Dendritic cell treated with granulocyte-macrophage colony-stimulating factor and Interleukin-4, amounts not matched to agents 40 ng/mL and 50 ng/mL, for 4 days (primary cell): ENCODE measurements around the gene TMEM212.

Experiments used
- H3K27ac Mint-ChIP-seq: one replicate; pipeline ENCODE4 v1.8.0; 2022; ENCODE audit warnings: mild to moderate bottlenecking, mixed read lengths
- H3K27me3 Mint-ChIP-seq: one replicate; pipeline ENCODE4 v1.8.0; 2022; ENCODE audit warnings: mild to moderate bottlenecking, mixed read lengths
- H3K36me3 Mint-ChIP-seq: one replicate; pipeline ENCODE4 v1.8.0; 2022; ENCODE audit warnings: low read depth, mixed read lengths
- H3K4me1 Mint-ChIP-seq: one replicate; pipeline ENCODE4 v1.8.0; 2022; ENCODE audit warnings: low read depth, mixed read lengths
- H3K4me3 Mint-ChIP-seq: one replicate; pipeline ENCODE4 v1.8.0; 2022; ENCODE audit warnings: mild to moderate bottlenecking, moderate library complexity, mixed read lengths
- H3K9me3 Mint-ChIP-seq: one replicate; pipeline ENCODE4 v1.8.0; 2022; ENCODE audit warnings: mixed read lengths
- intact Hi-C: fragments of 100-400 bp; cut with micrococcal nuclease; formaldehyde crosslinking; loops from one replicate; pipeline ENCODE4 v1.15.0; 2022

The TMEM212 gene

GRCh38 chr3:171871392-171872274 lies 28.5 kb downstream of the TMEM212 start:
- Mint-ChIP-seq H3K27ac (no peak overlapping the region), H3K9me3 (no peaks in the 10 kb centered on the region), H3K36me3 (no peaks in the 10 kb centered on the region), H3K4me3 (no peak overlapping the region), H3K27me3 (no peaks in the 10 kb centered on the region), H3K4me1 (no peaks in the 10 kb centered on the region)
- intact Hi-C loops, result no loop called here

DNA sequence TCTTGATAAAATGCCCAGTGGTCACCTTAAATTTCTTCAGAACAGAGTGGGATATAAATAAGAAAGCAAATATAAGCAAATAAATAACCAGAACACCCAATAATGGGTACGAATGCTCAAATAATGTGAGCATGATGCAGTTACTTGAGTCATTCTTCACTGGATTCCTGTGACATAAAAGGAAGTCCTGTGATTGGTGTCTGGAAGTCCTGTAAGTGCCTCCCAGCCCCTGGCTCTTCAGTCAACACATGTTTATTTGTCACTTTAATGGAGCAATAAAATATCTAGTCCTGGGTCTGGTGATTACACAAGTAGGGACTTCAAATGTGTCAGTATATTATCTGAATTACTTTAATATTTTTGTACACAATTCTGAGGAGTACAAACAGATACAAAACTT lies 30.4 kb downstream of the TMEM212 start:
- intact Hi-C loops, result no loop called here
- H3K4me3 Mint-ChIP-seq, result no peak overlapping the region
- H3K36me3 Mint-ChIP-seq, result no peaks in the 10 kb centered on the region
- no peak overlapping the region for H3K27ac Mint-ChIP-seq
- H3K27me3 Mint-ChIP-seq, result no peaks in the 10 kb centered on the region
- H3K9me3 Mint-ChIP-seq, result no peaks in the 10 kb centered on the region
- H3K4me1 Mint-ChIP-seq, result no peaks in the 10 kb centered on the region

GRCh38 chr3:171874251-171874681 lies 31.1 kb downstream of the TMEM212 start:
- Mint-ChIP-seq H3K4me3 (no peak overlapping the region), H3K9me3 (no peaks in the 10 kb centered on the region), H3K4me1 (no peaks in the 10 kb centered on the region), H3K27me3 (no peaks in the 10 kb centered on the region), H3K36me3 (no peaks in the 10 kb centered on the region), H3K27ac (no peak overlapping the region)
- intact Hi-C loops, result no loop called here

GRCh38 chr3:171874879-171875278 lies 31.7 kb downstream of the TMEM212 start:
- Mint-ChIP-seq H3K27me3 (no peaks in the 10 kb centered on the region), H3K36me3 (no peaks in the 10 kb centered on the region), H3K27ac (no peak overlapping the region), H3K4me1 (no peaks in the 10 kb centered on the region), H3K9me3 (no peaks in the 10 kb centered on the region), H3K4me3 (no peak overlapping the region)
- intact Hi-C loops, result no loop called here

DNA sequence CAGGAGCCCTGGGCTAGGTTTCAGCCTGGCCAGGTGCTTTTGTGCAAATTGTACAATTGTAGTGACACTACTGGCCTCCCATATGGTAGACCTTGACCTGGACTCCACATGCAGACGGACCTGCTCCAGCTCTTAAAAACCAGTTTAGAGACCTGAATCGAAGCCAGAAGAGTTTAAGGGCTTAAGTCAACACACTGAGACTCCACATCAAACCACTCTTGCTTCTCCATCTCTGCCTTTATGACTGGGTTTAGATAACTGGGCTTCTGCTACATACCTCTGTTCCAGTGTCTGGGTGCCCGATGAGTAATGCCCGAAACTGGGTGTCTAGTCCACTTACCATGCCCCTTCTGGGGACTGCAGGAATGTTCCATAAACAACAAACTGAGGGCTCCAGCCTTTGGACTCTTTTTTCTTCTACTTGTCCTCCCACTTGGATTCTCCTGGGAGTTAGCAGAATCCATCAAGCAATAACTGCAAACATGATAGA lies 32.8 kb downstream of the TMEM212 start:
- intact Hi-C loops, result no loop called here
- no peaks in the 10 kb centered on the region for H3K27me3 Mint-ChIP-seq
- no peak overlapping the region for H3K4me3 Mint-ChIP-seq

DNA sequence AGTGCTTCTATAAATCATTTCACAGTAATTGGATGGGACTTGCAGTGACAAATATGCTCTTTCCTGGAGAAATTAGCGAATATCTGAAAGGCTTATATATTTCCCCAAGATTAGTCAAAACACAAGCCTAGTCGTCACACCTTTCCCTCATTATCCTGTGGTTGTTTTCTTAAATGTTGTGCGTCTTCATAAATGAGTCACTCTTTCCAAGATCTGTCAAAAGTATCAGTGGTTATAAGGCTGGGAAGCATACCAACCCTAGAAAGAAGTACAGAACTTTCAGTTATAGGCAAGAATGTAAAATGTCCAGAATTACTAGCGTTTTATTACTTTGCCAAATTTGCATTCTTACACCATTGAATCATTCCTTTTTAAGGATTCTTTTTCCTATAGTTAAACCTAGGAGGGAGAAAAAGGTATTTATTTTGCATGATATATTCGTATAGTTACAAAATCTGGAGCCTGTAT lies 33.6 kb downstream of the TMEM212 start:
- Mint-ChIP-seq H3K4me3 (no peak overlapping the region), H3K27ac (no peak overlapping the region), H3K4me1 (no peaks in the 10 kb centered on the region), H3K36me3 (no peaks in the 10 kb centered on the region), H3K9me3 (no peaks in the 10 kb centered on the region), H3K27me3 (no peaks in the 10 kb centered on the region)
- intact Hi-C loops, result no loop called here

More for the DNA sequence above, 32.8 kb downstream of the TMEM212 start:
- no peak overlapping the region for H3K27ac Mint-ChIP-seq
- no peaks in the 10 kb centered on the region for H3K9me3 Mint-ChIP-seq
- no peaks in the 10 kb centered on the region for H3K4me1 Mint-ChIP-seq
- no peaks in the 10 kb centered on the region for H3K36me3 Mint-ChIP-seq

GRCh38 chr3:171878461-171879225 lies 35.5 kb downstream of the TMEM212 start:
- intact Hi-C loops, result no loop called here
- Mint-ChIP-seq H3K36me3 (no peaks in the 10 kb centered on the region), H3K27me3 (no peaks in the 10 kb centered on the region)

DNA sequence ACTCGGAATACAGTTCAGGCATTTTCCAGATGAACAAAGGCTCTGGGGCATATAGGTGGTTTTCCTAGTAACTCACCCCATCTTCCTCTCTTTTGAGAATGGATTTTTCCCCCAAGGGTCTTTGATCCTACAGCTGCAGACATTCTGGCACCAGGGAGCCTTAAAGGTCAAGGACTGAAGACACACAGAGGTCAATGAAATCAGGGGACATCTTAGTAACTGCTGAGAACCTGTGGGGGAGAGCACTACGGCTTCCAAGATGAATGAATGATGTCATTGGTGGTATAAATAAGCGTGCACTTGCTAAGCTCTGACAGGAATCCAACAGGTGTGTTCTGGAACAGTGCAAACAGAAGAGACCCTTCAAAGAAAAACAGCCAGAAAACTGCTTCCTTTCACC lies 36.3 kb downstream of the TMEM212 start:
- Mint-ChIP-seq H3K4me3 (no peak overlapping the region), H3K36me3 (no peaks in the 10 kb centered on the region), H3K27ac (no peak overlapping the region), H3K9me3 (no peaks in the 10 kb centered on the region), H3K4me1 (peaks cover 7% of the 10 kb centered on the region), H3K27me3 (no peaks in the 10 kb centered on the region)
- intact Hi-C loops, result no loop called here

More at GRCh38 chr3:171878461-171879225, 35.5 kb downstream of the TMEM212 start:
- Mint-ChIP-seq H3K4me3 (no peak overlapping the region), H3K4me1 (no peaks in the 10 kb centered on the region), H3K9me3 (no peaks in the 10 kb centered on the region), H3K27ac (no peak overlapping the region)

- Mint-ChIP-seq H3K27ac (no peak overlapping the region), H3K27me3 (no peaks in the 10 kb centered on the region), H3K36me3 (no peaks in the 10 kb centered on the region), H3K4me3 (no peak overlapping the region), H3K4me1 (peaks cover 14% of the 10 kb centered on the region), H3K9me3 (no peaks in the 10 kb centered on the region)
- intact Hi-C loops, result no loop called here
Observed at GRCh38 chr3:171880101-171880870, 37.1 kb downstream of the TMEM212 start.

DNA sequence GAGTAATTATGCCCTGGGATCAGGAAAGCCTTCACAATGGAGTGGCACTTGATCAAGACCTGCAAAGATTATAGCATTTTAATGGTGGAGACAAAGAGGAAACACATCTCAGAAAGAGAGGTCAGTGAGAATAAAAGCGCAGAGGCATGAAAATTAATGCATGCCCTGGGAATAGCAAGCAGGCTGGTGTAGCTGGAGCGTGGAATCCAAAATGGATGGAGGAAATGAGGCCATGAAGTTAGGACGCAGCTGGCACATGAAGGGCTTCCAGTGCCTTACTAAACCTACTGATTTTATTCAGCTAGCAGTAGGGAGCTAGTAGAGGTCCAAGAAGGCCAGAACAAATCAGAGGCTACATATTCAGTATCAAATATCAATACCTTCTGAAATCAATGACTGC lies 38.1 kb downstream of the TMEM212 start:
- intact Hi-C loops, result no loop called here
- no peak overlapping the region for H3K27ac Mint-ChIP-seq
- peaks cover 14% of the 10 kb centered on the region for H3K4me1 Mint-ChIP-seq
- no peaks in the 10 kb centered on the region for H3K9me3 Mint-ChIP-seq
- H3K4me3 Mint-ChIP-seq, result no peak overlapping the region
- H3K36me3 Mint-ChIP-seq, result no peaks in the 10 kb centered on the region
- H3K27me3 Mint-ChIP-seq, result no peaks in the 10 kb centered on the region

- peaks cover 14% of the 10 kb centered on the region for H3K4me1 Mint-ChIP-seq
- no peaks in the 10 kb centered on the region for H3K27me3 Mint-ChIP-seq
- H3K27ac Mint-ChIP-seq, result no peak overlapping the region
- intact Hi-C loops, result no loop called here
- H3K9me3 Mint-ChIP-seq, result no peaks in the 10 kb centered on the region
- H3K4me3 Mint-ChIP-seq, result no peak overlapping the region
- H3K36me3 Mint-ChIP-seq, result no peaks in the 10 kb centered on the region
Observed at GRCh38 chr3:171883257-171883892, 40.2 kb downstream of the TMEM212 start.

GRCh38 chr3:171883893-171884279 lies 40.7 kb downstream of the TMEM212 start:
- Mint-ChIP-seq H3K4me1 (peaks cover 14% of the 10 kb centered on the region), H3K27ac (no peak overlapping the region), H3K9me3 (no peaks in the 10 kb centered on the region), H3K27me3 (no peaks in the 10 kb centered on the region), H3K36me3 (no peaks in the 10 kb centered on the region), H3K4me3 (no peak overlapping the region)
- intact Hi-C loops, result no loop called here

GRCh38 chr3:171888466-171888865 lies 45.3 kb downstream of the TMEM212 start:
- Mint-ChIP-seq H3K36me3 (no peaks in the 10 kb centered on the region), H3K27ac (no peak overlapping the region), H3K4me3 (no peak overlapping the region), H3K9me3 (no peaks in the 10 kb centered on the region), H3K4me1 (peaks cover 14% of the 10 kb centered on the region), H3K27me3 (peaks cover 3% of the 10 kb centered on the region)
- intact Hi-C loops, result no loop called here
